HG02588 (cell line): ENCODE measurements around the gene NAA80.
A peak's percentile ranks its signal among the peaks of the same experiment; 100 is the strongest.
"Not testable (repeated sequence)": the region's sequence is repeated elsewhere in the genome, so short reads cannot be mapped to it uniquely, and the experiment has no call there.

Experiments used
- ATAC-seq: cut with Tn5 transposase; IDR thresholded peaks from one replicate; pipeline ENCODE4 v1.9.1; 2021; ENCODE audit warnings: mild to moderate bottlenecking, moderate library complexity; ENCODE audit not compliant: unreplicated experiment

Gene NAA80

GRCh38 chr3:50272911-50273688 lies 26.1 kb downstream of the NAA80 start:
- peak; percentile 69 for ATAC-seq

GRCh38 chr3:50272538-50272910 lies 26.7 kb downstream of the NAA80 start:
- not testable (repeated sequence) for ATAC-seq

- no peak for ATAC-seq
These were observed 27.8 kb downstream of the NAA80 start for GRCh38 chr3:50271314-50271936.

- no peak for ATAC-seq
These were observed 28.6 kb downstream of the NAA80 start for GRCh38 chr3:50270422-50271224.

GRCh38 chr3:50269977-50270413 lies 29.2 kb downstream of the NAA80 start:
- ATAC-seq, result no peak

GRCh38 chr3:50269460-50269859 lies 29.7 kb downstream of the NAA80 start:
- no peak for ATAC-seq

GRCh38 chr3:50268703-50269451 lies 30.3 kb downstream of the NAA80 start, which contains the start of gene SEMA3B:
Gene SEMA3B, plus strand, starts transcription at chr3:50269147. Its CDS starts 94 bp downstream, at chr3:50269241.
- ATAC-seq, result no peak

GRCh38 chr3:50268276-50268675 lies 30.9 kb downstream of the NAA80 start:
- no peak for ATAC-seq

- ATAC-seq, result no peak
These were observed 31.8 kb downstream of the NAA80 start for GRCh38 chr3:50267280-50267913.

GRCh38 chr3:50266836-50267235 lies 32.4 kb downstream of the NAA80 start:
- no peak for ATAC-seq

GRCh38 chr3:50266017-50266416 lies 33.2 kb downstream of the NAA80 start:
- no peak for ATAC-seq

GRCh38 chr3:50265571-50265970 lies 33.6 kb downstream of the NAA80 start:
- ATAC-seq, result no peak

GRCh38 chr3:50264964-50265485 lies 34.2 kb downstream of the NAA80 start:
- no peak for ATAC-seq

- no peak for ATAC-seq
These were observed 34.7 kb downstream of the NAA80 start for GRCh38 chr3:50264383-50264963.

GRCh38 chr3:50263478-50264382 lies 35.5 kb downstream of the NAA80 start:
- ATAC-seq, result no peak

GRCh38 chr3:50262778-50263177 lies 36.4 kb downstream of the NAA80 start:
- ATAC-seq, result no peak

GRCh38 chr3:50262200-50262599 lies 37.0 kb downstream of the NAA80 start:
- not testable (repeated sequence) for ATAC-seq

GRCh38 chr3:50261505-50261904 lies 37.7 kb downstream of the NAA80 start:
- ATAC-seq, result no peak
